Coronary artery (tissue), 2 donors: ENCODE data around the gene ARRB1.
"Not testable (repeated sequence)": the region's sequence is repeated elsewhere in the genome, so short reads cannot be mapped to it uniquely, and the experiment has no call there.

Source experiments
- DNase-seq: peaks from one replicate; pipeline ENCODE4 v3.0.0-alpha.2; 2017; ENCODE audit warnings: low spot score
- H3K27ac ChIP-seq, 2 donors: fragments of 200-600 bp; sonication (generic); one replicate each; pipeline ENCODE4 v1.5.1; 2016 to 2019
- H3K4me3 ChIP-seq: fragments of 200-600 bp; sonication (generic); 2 replicates; pipeline ENCODE4 v1.5.1; 2016; ENCODE audit warnings: mild to moderate bottlenecking, moderate library complexity
- TF ChIP-seq, protein P1 (sequence below): fragments of 200-600 bp; sonication (generic); IDR thresholded peaks from one replicate; pipeline ENCODE4 v1.5.1; 2019; ENCODE audit warnings: antibody characterized with exemption

The ARRB1 gene

DNA sequence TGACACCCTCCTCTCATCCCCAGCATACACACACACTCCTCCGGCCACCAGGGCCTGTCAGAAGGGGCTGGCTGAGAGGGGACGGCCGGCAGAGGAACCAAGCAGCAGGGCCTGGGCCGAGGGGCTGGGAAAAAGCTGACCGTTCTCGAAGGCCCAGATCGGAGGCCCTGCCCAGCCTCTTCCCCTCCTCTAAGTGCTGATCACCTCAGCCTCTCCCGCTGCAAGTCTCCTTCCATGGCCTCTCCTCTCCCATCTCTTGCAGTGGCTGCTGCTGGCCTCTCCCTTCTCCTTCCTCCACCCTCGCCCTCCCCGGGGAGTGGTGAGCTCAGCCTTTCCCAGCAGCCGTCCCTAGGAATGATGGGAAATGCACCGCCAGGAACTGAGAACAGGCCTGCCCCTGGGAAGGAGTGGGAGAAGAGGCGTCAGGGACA is 39.6 kb downstream of the ARRB1 start:
- TF ChIP-seq, protein P1, sequence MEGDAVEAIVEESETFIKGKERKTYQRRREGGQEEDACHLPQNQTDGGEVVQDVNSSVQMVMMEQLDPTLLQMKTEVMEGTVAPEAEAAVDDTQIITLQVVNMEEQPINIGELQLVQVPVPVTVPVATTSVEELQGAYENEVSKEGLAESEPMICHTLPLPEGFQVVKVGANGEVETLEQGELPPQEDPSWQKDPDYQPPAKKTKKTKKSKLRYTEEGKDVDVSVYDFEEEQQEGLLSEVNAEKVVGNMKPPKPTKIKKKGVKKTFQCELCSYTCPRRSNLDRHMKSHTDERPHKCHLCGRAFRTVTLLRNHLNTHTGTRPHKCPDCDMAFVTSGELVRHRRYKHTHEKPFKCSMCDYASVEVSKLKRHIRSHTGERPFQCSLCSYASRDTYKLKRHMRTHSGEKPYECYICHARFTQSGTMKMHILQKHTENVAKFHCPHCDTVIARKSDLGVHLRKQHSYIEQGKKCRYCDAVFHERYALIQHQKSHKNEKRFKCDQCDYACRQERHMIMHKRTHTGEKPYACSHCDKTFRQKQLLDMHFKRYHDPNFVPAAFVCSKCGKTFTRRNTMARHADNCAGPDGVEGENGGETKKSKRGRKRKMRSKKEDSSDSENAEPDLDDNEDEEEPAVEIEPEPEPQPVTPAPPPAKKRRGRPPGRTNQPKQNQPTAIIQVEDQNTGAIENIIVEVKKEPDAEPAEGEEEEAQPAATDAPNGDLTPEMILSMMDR = no peak
- Histone ChIP-seq H3K27ac (peak overlapping the region; percentile 56 to 93), H3K4me3 (peak overlapping the region; percentile 68)
- peak; percentile 86 for DNase-seq

DNA sequence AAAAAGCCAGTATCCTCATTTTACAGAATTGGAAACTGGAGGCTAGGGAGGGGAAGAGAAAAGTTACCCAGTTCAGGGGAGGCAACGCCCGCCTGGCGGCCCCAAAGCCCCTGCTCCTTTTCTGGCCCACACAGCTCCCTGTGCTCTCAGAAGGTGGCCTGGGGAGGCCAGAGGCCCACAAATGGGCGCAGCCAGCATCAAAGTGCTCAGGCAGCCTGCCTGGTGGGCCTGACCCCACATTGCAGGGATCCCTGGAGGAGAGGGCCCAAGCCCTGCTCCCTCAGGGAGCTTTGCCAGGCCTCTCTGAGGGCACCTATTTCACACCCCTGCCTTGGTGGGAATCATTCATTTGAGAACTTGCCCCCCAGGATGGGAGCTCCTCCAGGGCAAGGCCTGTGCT is 42.5 kb downstream of the ARRB1 start:
- TF ChIP-seq, protein P1 = no peak
- Histone ChIP-seq H3K27ac (no peak overlapping the region), H3K4me3 (no peak overlapping the region)
- DNase-seq = no peak

DNA sequence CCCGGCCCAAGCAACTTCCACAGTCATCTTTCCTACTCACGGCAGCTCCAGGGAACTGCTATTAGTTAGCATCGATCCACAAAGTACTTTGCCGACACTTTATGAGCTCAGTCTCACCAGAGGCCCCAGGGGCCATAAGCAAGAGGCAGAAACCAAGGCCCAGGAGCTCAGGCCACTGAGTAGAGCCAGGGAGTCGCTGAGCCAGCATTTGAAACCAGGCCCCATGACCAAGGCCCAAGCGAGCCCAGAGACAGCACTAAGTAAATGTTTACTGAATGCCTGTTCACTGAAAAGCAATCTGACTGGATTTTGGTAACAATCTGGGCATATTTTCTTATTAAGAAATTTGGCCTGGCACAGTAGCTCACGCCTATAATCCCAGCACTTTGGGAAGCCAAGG is 43.3 kb downstream of the ARRB1 start:
- Histone ChIP-seq H3K27ac (peak overlapping the region in 1 of 2 donors; percentile 63), H3K4me3 (no peak overlapping the region)
- no peak for DNase-seq
- TF ChIP-seq, protein P1 = no peak

DNA sequence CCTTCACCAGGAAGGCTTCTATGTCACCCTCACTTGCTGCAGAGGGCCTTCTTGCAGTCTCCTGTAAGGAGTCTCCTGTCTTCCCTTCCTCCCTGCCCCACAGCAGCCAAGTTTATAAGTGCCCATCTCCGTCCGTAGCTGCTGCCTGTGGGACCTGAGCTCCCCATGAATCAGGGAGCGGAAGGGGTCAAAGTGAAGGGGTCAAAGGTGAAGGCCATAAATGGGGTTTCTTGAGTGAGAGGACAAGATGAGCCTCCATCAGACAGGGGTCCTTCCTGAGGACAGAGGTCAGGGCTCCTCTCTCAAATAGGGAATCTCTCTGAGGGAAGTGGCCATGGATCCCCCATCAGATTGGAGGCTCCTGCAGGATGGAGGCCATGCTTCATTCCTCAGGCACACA is 44.4 kb downstream of the ARRB1 start:
- TF ChIP-seq, protein P1 = no peak
- DNase-seq = no peak
- H3K27ac ChIP-seq = peak overlapping the region in 1 of 2 donors; percentile 63
- H3K4me3 ChIP-seq = no peak overlapping the region

DNA sequence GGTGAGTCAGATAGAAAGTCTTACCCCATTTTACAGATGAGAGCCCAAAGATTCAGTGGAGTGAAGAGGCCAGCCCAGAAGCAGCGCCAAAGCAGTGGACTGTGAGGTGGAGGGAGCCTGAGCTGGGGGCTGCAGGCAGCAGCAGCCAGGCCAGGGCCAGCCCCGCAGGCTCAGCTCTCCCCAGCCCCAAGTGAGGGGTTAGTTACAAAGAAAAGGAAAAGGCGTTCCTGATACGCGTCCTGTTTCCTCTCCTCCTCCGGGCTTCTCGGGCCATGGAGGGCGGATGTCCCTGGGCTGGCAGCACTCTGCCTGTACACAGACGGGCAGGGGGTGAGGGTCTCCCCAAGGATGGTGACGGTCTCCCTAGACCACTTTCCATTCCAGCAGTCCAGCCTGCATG is 44.9 kb downstream of the ARRB1 start:
- Histone ChIP-seq H3K27ac (peak overlapping the region in 1 of 2 donors; percentile 63), H3K4me3 (no peak overlapping the region)
- TF ChIP-seq, protein P1 = no peak
- DNase-seq = no peak

DNA sequence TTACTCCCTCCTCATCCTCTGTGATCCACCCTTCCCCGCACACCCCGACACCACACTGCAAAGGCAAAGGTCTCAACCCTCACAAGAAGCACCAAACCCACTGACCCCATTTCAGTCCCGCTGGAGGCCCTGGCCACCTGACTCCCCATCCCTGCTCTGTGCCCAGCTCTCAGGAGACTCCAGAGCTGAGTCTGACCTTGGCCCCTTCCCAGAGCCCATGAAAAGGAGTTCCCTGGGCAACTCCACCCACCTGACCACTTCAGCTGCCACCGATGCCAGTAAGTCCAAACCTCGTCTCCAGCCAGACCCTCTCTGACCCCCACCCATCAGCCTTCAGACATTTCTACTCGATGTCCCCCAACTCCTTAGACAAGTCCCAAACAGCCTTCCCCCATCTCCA is 45.5 kb downstream of the ARRB1 start:
- H3K27ac ChIP-seq = peak overlapping the region in 1 of 2 donors; percentile 63
- no peak for DNase-seq
- peak overlapping the region; percentile 25 for H3K4me3 ChIP-seq
- TF ChIP-seq, protein P1 = no peak

DNA sequence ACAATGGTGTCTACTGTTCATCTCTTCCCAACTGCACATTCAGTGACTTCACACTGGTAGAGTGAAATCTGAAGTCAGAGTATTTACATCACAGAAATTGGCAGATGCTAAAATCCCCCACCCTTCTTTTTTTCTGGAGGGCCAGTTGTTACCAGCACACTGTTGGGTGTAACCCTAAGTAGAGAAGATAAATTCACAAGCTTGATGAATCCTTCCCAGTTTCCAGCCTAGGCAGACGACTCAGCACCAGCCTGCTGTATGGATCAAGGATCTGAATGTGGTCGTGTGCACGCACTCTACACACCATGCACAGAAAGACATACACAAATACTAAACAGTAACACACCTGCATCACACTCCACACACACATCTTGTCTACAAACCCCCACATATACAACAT is 46.0 kb downstream of the ARRB1 start:
- Histone ChIP-seq H3K4me3 (peak overlapping the region; percentile 25), H3K27ac (peak overlapping the region in 1 of 2 donors; percentile 63)
- no peak for DNase-seq
- TF ChIP-seq, protein P1 = no peak

DNA sequence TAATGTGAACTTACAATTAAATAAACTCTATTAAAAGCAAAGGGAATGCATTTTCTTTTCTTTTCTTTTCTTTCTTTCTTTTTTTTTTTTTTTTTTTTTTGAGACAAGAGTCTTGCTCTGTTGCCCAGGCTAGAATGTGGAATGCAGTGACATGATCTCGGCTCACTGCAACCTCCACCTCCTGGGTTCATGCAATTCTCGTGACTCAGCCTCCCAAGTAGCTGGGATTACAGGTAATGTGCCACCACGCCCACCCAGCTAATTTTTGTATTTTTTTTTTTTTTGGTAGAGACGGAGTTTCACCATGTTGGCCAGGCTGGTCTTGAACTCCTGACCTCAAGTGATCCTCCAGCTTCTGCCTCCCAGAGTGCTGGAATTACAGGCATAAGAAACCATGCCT is 46.5 kb downstream of the ARRB1 start:
- not testable (repeated sequence) for H3K4me3 ChIP-seq, DNase-seq, H3K27ac ChIP-seq
